HTERT RPE-1 (cell line): Measurements from ENCODE around the gene TRIM7.
"Not testable (repeated sequence)": the region's sequence is repeated elsewhere in the genome, so short reads cannot be mapped to it uniquely, and the experiment has no call there.

Experiments used
- in situ Hi-C: fragments of 300-500 bp; cut with MboI; formaldehyde crosslinking; loops from 4 replicates; pipeline ENCODE4 v1.14.3; 2020; ENCODE audit warnings: low sequenced_read_pairs

TRIM7 gene

DNA sequence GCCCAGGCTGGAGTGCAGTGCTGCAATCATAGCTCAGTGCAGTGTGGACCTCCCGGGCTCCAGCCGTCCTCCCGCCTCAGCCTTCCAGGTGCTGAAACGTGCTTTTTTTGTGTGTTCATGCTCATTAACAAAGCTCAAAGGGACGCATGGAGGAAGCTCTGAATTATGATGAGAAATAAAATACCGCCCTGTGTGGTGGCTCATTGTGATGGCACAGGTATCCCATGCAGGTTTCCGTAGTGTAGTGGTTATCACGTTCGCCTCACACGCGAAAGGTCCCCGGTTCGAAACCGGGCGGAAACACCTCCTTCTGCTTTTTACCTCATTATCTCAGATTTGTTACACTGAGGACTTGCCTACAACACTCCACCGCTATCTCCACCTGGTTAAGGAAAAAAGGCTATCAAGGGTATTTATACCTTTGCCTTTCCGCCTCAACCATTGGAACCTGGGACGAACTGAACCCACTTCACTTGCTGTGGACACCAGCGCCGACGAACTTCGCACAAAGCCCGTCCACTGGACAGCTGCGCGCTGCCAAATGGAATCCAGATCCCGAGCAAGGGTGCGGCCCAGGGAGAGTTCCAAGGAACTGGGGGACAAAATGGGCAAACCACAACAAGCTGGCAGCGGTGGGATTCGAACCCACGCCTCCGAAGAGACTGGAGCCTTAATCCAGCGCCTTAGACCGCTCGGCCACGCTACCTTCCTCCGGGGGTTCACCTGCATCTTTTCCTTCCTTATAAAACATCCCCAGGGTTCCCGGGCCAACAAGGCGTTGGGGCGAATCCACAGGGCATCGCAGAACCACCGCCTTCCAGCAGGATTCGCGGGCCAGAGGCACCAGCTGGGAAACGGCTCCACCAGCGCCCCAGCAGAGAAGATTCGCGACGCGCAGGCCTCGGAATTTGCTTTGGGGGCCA is 31.3 kb downstream of the TRIM7 start:
- in situ Hi-C loops, result no loop called here

DNA sequence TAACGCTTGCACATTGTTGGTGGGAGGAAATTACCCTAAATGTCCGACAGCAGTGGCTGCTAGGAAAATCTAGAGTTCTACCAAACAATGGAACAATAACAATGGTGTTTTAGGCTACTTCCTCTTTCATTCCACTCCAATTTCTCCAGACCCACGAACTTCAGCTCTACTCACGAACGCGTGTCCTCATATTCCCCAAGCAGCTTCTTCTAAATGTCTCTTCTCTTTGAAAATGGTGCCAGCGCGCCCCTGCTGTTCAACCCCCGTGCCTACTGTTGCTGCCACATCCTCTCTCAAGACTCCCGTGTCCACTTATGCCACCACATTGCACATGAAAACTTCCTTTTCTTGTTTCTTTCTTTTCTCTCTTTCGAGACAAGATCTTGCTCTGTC is 32.0 kb downstream of the TRIM7 start:
- in situ Hi-C loops, result no loop called here

GRCh38 chr5:181171782-181172181 is 33.2 kb downstream of the TRIM7 start:
- in situ Hi-C loops, result no loop called here

GRCh38 chr5:181170996-181171395 is 34.0 kb downstream of the TRIM7 start:
- in situ Hi-C loops, result no loop called here

DNA sequence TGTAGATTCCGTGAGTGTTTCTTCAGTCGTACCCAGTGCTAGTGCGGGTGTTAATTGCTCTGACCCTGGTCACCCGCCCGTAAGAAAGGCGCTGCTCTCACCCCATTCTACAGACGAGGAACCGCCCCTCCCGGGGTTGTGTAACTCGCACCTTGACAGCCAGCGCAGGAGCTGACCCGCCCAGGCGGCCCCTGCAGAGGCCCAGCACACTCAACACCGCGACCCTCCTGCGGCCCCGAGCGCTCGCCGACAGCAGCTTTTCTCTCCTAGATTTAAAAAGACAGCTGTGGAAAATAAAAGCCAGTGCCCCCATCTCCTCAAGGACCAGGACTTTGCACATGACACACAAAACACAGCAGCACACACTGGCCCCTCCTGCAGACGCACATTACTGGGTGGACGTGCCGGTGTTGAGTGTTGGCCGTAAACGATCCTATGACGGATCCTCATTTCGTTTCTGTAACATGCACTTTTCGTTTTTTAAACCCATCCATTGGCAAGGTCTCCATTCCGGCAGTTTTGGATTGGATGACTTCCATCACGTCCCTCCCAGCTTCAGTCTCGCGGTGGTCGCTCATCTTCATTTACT is 34.7 kb downstream of the TRIM7 start:
- in situ Hi-C loops, result no loop called here

- in situ Hi-C loops, result not testable (repeated sequence)
Measured at GRCh38 chr5:181169459-181170236, 35.3 kb downstream of the TRIM7 start.

GRCh38 chr5:181168595-181169118 is 36.3 kb downstream of the TRIM7 start:
- in situ Hi-C loops, result no loop called here

DNA sequence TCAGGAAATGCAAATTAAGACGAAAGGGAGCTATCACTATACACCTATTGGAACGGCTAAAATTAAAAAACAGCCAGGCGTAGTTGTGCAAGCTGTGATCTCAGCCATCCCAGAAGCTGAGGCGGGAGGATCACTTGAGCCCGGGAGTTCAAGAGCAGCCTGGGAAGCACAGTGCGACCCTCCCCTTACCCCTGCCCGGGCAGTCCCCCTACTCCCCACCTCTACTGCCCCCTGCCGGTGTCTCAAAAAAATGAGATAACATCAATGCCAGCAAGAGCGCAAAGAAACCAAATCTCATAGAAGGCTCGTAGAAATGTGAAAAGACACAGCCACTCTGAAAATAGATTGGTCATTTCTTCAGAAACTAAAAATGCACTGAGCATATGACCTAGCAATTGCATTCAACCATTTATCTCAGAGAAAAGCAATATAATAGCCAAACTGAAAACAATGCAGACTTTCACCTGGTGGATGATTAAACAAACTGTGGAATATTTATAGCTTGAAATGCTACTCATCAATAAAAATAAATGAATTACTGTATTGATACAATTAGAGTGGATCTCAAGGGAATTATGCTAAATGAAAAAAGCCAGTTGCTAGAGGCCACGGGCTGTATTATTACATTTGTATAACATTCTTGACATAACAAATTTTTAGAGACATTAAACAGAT is 37.0 kb downstream of the TRIM7 start:
- in situ Hi-C loops, result no loop called here

DNA sequence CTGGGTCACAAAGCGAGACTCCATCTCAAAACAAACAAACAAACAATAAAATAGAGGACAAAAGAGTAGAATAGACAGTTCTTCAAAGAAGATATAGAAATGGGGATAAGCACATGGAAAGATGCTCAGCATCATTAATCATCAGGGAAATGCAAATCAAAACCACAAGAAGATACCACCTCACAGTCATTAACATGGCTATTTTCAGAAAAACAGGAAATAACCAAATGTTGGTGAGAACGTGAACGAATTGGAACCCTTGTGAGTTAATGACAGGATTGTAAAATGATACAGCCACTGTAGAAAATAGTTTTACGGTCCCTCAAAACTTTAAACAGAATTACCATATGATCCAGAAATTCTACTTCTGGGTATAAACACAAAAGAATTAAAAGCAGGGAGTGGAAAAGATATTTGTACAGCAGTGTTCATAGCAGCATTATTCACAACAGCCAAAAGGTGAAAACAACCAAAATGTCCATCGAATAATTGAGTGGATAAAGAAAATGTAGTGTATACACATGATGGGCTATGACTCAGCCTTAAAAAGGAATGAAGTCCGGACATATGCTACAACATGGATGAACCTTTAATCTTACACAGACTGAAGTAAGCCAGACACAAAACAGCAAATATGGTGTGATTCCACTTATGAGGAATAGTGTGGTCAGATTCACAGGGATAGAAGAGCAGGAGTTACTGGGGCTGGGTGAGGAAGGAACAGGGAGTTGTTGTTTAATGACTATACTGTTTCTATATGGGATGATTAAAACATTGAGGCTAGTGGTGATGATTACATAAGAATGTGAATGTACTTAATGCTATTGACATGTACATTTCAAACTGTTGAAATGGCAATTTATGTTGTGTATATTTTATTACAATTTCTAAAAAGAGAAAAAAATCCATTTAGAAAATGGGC is 37.9 kb downstream of the TRIM7 start:
- in situ Hi-C loops, result no loop called here

GRCh38 chr5:181164076-181164952 is 40.7 kb downstream of the TRIM7 start:
- in situ Hi-C loops, result no loop called here

GRCh38 chr5:181163487-181164075 is 41.4 kb downstream of the TRIM7 start:
- in situ Hi-C loops, result no loop called here

GRCh38 chr5:181161534-181162175 is 43.3 kb downstream of the TRIM7 start:
- in situ Hi-C loops, result no loop called here

DNA sequence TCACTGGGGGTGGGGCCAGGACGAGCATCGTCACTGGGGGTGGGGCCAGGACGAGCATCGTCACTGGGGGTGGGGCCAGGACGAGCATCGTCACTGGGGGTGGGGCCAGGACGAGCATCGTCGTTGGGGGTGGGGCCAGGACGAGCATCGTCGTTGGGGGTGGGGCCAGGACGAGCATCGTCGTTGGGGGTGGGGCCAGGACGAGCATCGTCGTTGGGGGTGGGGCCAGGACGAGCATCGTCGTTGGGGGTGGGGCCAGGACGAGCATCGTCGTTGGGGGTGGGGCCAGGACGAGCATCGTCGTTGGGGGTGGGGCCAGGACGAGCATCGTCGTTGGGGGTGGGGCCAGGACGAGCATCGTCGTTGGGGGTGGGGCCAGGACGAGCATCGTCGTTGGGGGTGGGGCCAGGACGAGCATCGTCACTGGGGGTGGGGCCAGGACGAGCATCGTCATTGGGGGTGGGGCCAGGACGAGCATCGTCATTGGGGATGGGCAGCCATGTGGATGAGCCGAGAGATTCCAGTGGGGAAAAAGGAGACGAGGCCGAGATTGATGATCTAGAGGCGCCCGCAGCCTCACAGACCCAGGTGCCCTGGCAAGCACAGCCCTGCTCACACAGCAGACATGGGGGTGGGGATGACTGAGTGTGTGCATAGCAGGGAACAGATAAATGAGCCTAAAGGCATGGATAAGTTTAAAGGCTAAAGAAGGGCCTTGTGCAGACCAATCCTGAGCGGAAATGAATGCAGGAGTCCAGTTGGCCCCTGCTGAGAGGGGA is 44.1 kb downstream of the TRIM7 start:
- in situ Hi-C loops, result not testable (repeated sequence)

GRCh38 chr5:181160152-181160754 is 44.7 kb downstream of the TRIM7 start:
- in situ Hi-C loops, result no loop called here

- in situ Hi-C loops, result no loop called here
Measured at GRCh38 chr5:181159286-181160151, 45.5 kb downstream of the TRIM7 start.

DNA sequence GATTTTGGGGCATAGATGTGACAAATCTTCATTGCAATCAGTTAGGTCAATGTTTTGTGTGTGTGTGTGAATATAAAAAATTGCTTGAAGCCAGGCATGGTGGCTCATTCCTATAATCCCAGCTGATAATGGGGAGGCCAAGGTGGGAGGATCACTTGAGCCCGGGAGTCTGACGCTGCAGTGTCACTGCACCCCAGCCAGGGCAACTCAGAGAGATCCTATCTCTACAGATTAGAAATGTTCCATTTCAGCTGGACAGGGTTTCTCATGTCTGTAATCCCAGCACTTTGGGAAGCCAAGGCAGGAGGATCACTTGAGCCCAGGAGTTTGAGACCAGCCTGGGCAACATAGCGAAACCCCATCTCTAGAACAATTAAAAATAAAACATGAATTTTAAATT is 46.1 kb downstream of the TRIM7 start:
- in situ Hi-C loops, result no loop called here
